Vagina (tissue), 2 donors: ENCODE data around the gene DYSF. TPM values are rescaled to one million over a fixed set of nuclear protein-coding genes. Genes with fewer than 3 reads are reported as not detected.

ENCODE experiments used
- DNase-seq, 2 donors: peaks; one replicate each; pipeline ENCODE4 v3.0.0-alpha.2; 2017; ENCODE audit errors: extremely low spot score in 2 of 2
- H3K27ac ChIP-seq: fragments of 200-600 bp; sonication (generic); one replicate; pipeline ENCODE4 v1.5.1; 2019
- H3K27me3 ChIP-seq: fragments of 200-600 bp; sonication (generic); one replicate; pipeline ENCODE4 v1.5.1; 2019
- H3K36me3 ChIP-seq, 2 donors: fragments of 200-600 bp; sonication (generic); one replicate each; pipeline ENCODE4 v1.5.1; 2017 to 2019
- H3K4me1 ChIP-seq: fragments of 200-600 bp; sonication (generic); one replicate; pipeline ENCODE4 v1.5.1; 2019
- H3K4me3 ChIP-seq, 2 donors: fragments of 200-600 bp; sonication (generic); 1 replicate in 1 of 2; 2 replicates in 1 of 2; pipeline ENCODE4 v1.5.1; 2016 to 2019
- H3K9me3 ChIP-seq: fragments of 200-600 bp; sonication (generic); one replicate; pipeline ENCODE4 v1.5.1; 2019
- CTCF ChIP-seq, 3 experiments: fragments of 450-650 bp in 2 of 3; fragments of 200-600 bp in 1 of 3; sonication (generic) in 1 of 3; IDR thresholded peaks; one replicate each; pipeline ENCODE4 v1.5.1; 2017 to 2019; ENCODE audit warnings: antibody characterized with exemption in 3 of 3, mild to moderate bottlenecking in 2 of 3, moderate library complexity in 2 of 3
- POLR2A ChIP-seq, 2 donors: fragments of 450-650 bp; IDR thresholded peaks; one replicate each; pipeline ENCODE4 v1.6.1; 2017; ENCODE audit warnings: antibody characterized with exemption in 2 of 2, mild to moderate bottlenecking in 2 of 2, moderate library complexity in 2 of 2
- POLR2AphosphoS5 ChIP-seq, 2 donors: sonication (generic); formaldehyde crosslinking; IDR thresholded peaks; one replicate each; pipeline ENCODE4 v1.9.0; 2017; ENCODE audit warnings: antibody characterized with exemption in 2 of 2, mild to moderate bottlenecking in 2 of 2, low read depth in 1 of 2; ENCODE audit not compliant: insufficient read depth in 1 of 2
- intact Hi-C: fragments of 100-400 bp; cut with DNase I; formaldehyde crosslinking; loops from one replicate; pipeline ENCODE4 v1.15.1; 2023
- total RNA-seq: library from RNA; depleted of rRNA; stranded (reverse); fragments of >200 nt; gene quantifications from one replicate; pipeline ENCODE4 v1.2.3, GENCODE V29; 2016

DYSF gene
- total RNA-seq, 1 donor from 2014 or later = 10.1 TPM

- Histone ChIP-seq H3K4me1 (no peaks in the 10 kb centered on the region), H3K27me3 (no peaks in the 10 kb centered on the region), H3K4me3 (no peak overlapping the region), H3K9me3 (no peaks in the 10 kb centered on the region), H3K27ac (no peak overlapping the region), H3K36me3 (no peaks in the 10 kb centered on the region)
- TF ChIP-seq POLR2AphosphoS5 (IDR thresholded peaks at IDR 0.05; ENCODE audit: insufficient read depth in 1 of 2, low read depth in 1 of 2) = no peak
- no peak for TF ChIP-seq CTCF (IDR thresholded peaks at IDR 0.05)
- no peak for TF ChIP-seq POLR2A (IDR thresholded peaks at IDR 0.05)
- no peak for DNase-seq
- intact Hi-C loops = no loop called here
These were observed 252.8 kb downstream of the DYSF start for GRCh38 chr2:71706121-71706520.

- intact Hi-C loops = no loop called here
- TF ChIP-seq POLR2AphosphoS5 (IDR thresholded peaks at IDR 0.05; ENCODE audit: insufficient read depth in 1 of 2, low read depth in 1 of 2) (no peak), CTCF (IDR thresholded peaks at IDR 0.05) (no peak), POLR2A (IDR thresholded peaks at IDR 0.05) (no peak)
These were observed 253.5 kb downstream of the DYSF start for GRCh38 chr2:71706836-71707235.

GRCh38 chr2:71710367-71711132 is 257.2 kb downstream of the DYSF start:
- DNase-seq = no peak
- H3K4me1 ChIP-seq = no peaks in the 10 kb centered on the region
- H3K9me3 ChIP-seq = no peaks in the 10 kb centered on the region
- no peak overlapping the region for H3K27ac ChIP-seq
- TF ChIP-seq POLR2A (IDR thresholded peaks at IDR 0.05) (no peak), CTCF (IDR thresholded peaks at IDR 0.05) (no peak), POLR2AphosphoS5 (IDR thresholded peaks at IDR 0.05; ENCODE audit: insufficient read depth in 1 of 2, low read depth in 1 of 2) (no peak)
- H3K36me3 ChIP-seq = no peaks in the 10 kb centered on the region
- no peak overlapping the region for H3K4me3 ChIP-seq
- no peaks in the 10 kb centered on the region for H3K27me3 ChIP-seq
- intact Hi-C loops = no loop called here

More at GRCh38 chr2:71706836-71707235, 253.5 kb downstream of the DYSF start:
- Histone ChIP-seq H3K9me3 (no peaks in the 10 kb centered on the region), H3K27me3 (no peaks in the 10 kb centered on the region), H3K4me1 (no peaks in the 10 kb centered on the region), H3K36me3 (no peaks in the 10 kb centered on the region), H3K4me3 (no peak overlapping the region), H3K27ac (no peak overlapping the region)
- DNase-seq = no peak

- no peak for DNase-seq
- no peak overlapping the region for H3K4me3 ChIP-seq
- TF ChIP-seq CTCF (IDR thresholded peaks at IDR 0.05) (no peak), POLR2AphosphoS5 (IDR thresholded peaks at IDR 0.05; ENCODE audit: insufficient read depth in 1 of 2, low read depth in 1 of 2) (no peak), POLR2A (IDR thresholded peaks at IDR 0.05) (no peak)
- H3K27me3 ChIP-seq = no peaks in the 10 kb centered on the region
- intact Hi-C loops = no loop called here
- H3K27ac ChIP-seq = no peak overlapping the region
- H3K9me3 ChIP-seq = no peaks in the 10 kb centered on the region
- peaks cover 6% of the 10 kb centered on the region for H3K4me1 ChIP-seq
- no peaks in the 10 kb centered on the region for H3K36me3 ChIP-seq
These were observed 257.9 kb downstream of the DYSF start for GRCh38 chr2:71711133-71711855.
